ENCODE data around the gene ZBTB7B.

ZBTB7B gene

GRCh38 chr1:155052439-155053395 lies 50.1 kb downstream of the ZBTB7B start:
- no peak for DNase-seq (ENCODE audit: extremely low read depth, low read depth)
- TF ChIP-seq CTCF (IDR thresholded peaks at IDR 0.05; ENCODE audit: low read depth, low read length), result peak; percentile 35

GRCh38 chr1:155053531-155054105 lies 51.0 kb downstream of the ZBTB7B start:
- DNase-seq (ENCODE audit: extremely low read depth, low read depth), result no peak
- no peak for TF ChIP-seq CTCF (IDR thresholded peaks at IDR 0.05; ENCODE audit: low read depth, low read length)

GRCh38 chr1:155057104-155057503 lies 54.5 kb downstream of the ZBTB7B start:
- DNase-seq (ENCODE audit: extremely low read depth, low read depth), result no peak
- TF ChIP-seq CTCF (IDR thresholded peaks at IDR 0.05; ENCODE audit: low read depth, low read length), result no peak

- no peak for TF ChIP-seq CTCF (IDR thresholded peaks at IDR 0.05; ENCODE audit: low read depth, low read length)
- DNase-seq (ENCODE audit: extremely low read depth, low read depth), result no peak
Measured at GRCh38 chr1:155057788-155058211, 55.2 kb downstream of the ZBTB7B start.

- no peak for TF ChIP-seq CTCF (IDR thresholded peaks at IDR 0.05; ENCODE audit: low read depth, low read length)
- no peak for DNase-seq (ENCODE audit: extremely low read depth, low read depth)
Measured at GRCh38 chr1:155060736-155061135, 58.1 kb downstream of the ZBTB7B start.

- TF ChIP-seq CTCF (IDR thresholded peaks at IDR 0.05; ENCODE audit: low read depth, low read length), result peak; percentile 96
- no peak for DNase-seq (ENCODE audit: extremely low read depth, low read depth)
Measured at GRCh38 chr1:155061381-155062150, 59.0 kb downstream of the ZBTB7B start.
